Measurements from ENCODE around the gene ZNF277.

GRCh38 chr7:112346381-112347060, 140.0 kb downstream of the ZNF277 start:
- TF ChIP-seq, protein P1, sequence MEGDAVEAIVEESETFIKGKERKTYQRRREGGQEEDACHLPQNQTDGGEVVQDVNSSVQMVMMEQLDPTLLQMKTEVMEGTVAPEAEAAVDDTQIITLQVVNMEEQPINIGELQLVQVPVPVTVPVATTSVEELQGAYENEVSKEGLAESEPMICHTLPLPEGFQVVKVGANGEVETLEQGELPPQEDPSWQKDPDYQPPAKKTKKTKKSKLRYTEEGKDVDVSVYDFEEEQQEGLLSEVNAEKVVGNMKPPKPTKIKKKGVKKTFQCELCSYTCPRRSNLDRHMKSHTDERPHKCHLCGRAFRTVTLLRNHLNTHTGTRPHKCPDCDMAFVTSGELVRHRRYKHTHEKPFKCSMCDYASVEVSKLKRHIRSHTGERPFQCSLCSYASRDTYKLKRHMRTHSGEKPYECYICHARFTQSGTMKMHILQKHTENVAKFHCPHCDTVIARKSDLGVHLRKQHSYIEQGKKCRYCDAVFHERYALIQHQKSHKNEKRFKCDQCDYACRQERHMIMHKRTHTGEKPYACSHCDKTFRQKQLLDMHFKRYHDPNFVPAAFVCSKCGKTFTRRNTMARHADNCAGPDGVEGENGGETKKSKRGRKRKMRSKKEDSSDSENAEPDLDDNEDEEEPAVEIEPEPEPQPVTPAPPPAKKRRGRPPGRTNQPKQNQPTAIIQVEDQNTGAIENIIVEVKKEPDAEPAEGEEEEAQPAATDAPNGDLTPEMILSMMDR (IDR thresholded peaks at IDR 0.05) = no peak
- no peak for TF ChIP-seq POLR2AphosphoS5 (IDR thresholded peaks at IDR 0.05)
